Measurements from ENCODE around the gene ZFAND3.

GRCh38 chr6:37916149-37916548, 96.6 kb downstream of the ZFAND3 start:
- TF ChIP-seq CTCF (IDR thresholded peaks at IDR 0.05; ENCODE audit: extremely low read depth in 1 of 2, insufficient read depth in 1 of 2, low read depth in 1 of 2, low read length in 2 of 2) = no peak
- TF ChIP-seq POLR2A (IDR thresholded peaks at IDR 0.05; ENCODE audit: low read depth, low read length) = no peak
